Bone marrow (tissue), 2 donors: Measurements from ENCODE around the gene GLI1.
"Not testable (repeated sequence)": the region's sequence is repeated elsewhere in the genome, so short reads cannot be mapped to it uniquely, and the experiment has no call there.

Experiments
- DNase-seq, 2 donors: peaks; one replicate each; lab custom pipeline; 2025; lab: John Stamatoyannopoulos, UW

GLI1 gene

DNA sequence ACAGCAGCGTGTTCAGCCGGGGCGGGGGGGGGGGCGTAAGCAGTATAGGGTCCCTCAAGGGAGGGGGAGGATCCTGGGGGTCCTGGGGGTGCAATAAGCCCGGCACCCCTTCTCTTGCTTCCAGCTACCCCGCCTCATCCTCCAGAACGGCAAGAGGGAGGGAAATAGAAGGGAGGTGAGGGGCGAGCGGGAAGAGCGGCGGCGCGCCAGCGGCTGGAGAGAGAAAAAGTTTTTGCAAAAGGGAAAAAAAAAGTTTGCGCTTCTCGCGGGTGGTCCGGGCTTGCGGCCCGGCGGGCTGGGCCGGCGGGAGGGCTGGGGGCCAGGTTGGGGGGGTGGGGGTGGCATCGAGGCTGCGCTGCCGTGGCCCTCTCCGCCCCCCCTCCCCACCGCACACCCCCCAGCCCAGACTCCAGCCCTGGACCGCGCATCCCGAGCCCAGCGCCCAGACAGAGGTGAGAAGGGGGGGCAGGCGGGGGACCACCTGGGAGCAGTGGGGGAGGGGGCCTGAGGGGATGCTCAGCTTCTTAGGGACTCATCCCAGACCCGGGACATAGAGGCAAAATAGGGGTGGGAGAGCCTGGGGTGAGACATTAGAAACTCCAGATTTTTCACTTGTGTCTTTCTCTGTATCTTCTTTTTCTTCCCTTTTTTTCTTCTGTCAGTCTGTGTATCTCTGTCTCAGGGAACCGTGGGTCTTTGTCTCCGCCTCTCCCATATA, at the start of gene GLI1:
Gene GLI1 (plus strand): TSS at position 36 of the 718 bp plus-strand sequence. CDS start 3,907 bp downstream, outside the sequence.
- DNase-seq: no peak

DNA sequence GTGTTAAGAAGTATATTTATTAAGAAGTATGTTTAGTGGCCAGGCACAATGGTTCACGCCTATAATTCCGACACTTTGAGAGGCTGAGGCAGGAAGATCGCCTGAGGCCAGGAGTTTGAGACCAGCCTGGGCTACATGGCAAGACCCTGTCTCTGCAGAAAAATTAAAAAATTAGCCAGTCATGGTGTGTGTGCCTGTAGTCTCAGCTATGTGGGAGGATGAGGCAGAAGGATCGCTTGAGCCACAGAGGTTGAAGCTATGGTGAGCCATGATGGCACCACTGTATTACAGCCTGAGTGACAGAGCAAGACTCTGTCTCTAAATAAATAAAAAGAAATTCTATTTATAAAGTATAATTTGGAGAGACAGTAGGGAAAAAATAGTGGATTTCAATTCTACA, 49.1 kb upstream of the GLI1 start:
- no peak for DNase-seq

DNA sequence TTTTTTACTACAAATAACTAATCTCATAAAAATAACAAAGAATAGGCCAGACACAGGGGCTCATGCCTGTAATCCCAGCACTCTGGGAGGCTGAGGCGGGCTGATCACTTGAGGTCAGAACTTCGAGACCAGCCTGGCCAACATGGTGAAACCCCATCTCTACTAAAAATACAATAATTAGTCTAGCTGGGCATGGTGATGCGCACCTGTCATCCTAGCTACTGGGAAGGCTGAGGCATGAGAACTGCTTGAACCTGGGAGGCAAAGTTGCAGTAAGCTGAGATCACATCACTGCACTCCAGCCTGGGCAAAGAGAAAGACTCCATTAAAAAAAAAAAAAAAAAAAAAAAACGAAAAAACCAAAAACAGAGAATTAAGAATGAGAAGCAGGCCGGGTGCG, 45.4 kb upstream of the GLI1 start:
- not testable (repeated sequence) for DNase-seq

DNA sequence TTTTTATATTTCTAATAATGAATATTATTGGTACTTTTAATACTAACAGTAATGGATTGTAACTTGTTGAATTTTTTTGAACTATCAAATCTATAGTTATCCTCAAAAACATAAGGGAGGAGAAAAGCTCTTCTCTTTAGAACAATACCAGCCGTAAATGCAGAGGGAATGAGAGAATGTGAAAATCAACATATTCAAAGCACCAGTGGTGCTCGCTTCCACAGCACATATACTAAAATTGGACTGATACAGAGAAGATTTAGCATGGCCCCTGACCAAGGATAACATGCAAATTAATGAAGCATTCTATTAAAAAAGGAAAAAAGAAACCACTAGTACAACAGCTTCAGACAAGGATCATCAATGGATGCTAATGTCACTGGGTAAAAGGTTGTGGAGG, 44.5 kb upstream of the GLI1 start:
- DNase-seq: no peak

DNA sequence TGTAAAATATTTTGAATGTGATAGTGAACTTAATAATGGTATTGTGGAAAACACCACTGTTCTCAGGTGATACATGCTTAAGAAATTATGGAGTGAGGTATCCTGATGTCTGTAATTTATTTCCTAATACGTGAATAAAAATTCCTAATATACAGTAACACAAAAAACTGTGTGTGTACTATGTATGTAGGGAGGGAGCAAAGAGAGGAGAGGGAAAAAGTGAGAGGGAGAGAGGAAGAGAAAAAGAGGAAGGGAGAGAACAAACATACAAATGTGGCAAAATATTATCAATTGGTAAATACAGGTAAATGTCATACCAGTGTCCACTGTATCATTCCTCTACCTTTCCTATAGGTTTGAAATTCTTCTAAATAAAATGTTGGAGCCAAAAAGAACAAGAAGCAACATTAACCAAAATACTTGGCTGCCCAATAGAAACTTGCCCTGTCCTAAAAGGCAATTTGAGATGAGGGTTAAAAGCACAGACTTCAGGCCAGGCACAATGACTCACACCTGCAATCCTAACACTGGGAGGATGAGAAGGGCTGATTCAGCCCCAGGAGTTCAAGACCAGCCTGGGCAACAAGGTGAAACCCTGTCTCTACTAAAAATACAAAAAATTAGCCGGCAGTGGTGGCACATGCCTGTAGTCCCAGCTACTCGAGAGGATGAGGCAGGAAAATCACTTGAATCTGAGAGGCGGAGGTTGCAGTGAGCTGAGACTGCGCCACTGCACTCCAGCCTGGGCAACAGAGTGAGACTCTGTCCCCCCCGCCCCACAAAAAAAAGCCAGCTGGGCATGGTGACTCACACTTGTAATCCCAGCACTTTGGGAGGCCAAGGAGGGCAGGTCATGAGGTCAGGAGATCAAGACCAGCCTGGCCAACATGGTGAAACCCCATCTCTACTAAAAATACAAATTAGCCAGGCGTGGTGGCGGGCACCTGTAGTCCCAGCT, 43.3 kb upstream of the GLI1 start:
- DNase-seq: no peak

DNA sequence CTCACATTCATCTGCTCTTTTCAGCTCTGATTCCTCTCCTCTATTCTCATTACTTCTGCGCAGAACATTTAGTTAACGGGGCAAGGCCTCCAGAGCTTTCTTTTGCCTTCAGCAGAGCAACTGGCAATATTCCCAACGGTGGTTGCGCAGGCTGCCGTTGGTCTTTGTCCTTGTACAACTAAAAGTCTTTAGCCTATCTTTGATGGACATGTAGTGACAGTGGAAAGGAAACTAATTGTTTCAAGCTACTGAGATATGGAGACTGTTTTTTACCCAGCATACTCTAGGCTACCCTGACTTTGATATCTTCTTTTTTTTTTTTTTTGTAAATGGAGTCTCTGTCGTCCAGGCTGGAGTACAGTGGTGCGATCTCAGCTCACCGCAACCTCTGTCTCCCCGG, 41.3 kb upstream of the GLI1 start:
- no peak for DNase-seq

DNA sequence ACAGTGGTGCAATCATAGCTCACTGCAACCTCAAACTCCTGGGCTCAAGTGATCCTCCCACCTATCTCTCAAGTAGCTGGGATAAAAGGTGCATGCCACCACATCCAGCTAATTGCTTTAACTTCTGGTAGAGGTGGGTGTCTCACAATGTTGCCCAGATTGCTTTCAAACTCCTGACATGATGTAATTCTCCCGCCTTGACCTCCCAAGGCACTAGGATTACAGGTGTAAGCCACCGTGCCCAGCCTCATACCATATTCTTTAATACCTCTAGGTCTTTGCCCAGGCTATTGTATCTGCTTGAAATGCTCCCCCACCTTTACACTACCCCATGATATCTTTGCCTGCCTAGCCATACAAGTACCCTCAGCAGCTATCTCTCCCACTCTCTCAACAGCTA, 40.1 kb upstream of the GLI1 start:
- DNase-seq: no peak

DNA sequence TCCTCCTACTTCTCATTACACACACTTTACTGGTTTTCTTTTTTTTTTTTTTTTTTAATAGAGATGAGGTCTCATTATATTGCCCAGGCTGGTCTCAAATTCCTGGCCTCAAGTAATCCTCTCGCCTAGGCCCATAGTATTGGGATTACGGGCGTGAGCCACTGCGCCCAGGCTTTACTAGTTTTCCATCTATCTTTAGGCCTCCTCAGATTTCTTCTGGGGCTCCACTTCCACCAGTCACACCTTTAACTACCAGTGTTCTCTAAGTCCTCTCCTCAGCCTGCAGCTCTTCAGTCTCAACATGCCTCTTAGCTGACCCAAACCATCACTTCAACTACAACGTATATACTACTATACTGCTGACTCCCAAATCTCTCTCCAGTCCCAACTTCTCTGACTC, 39.1 kb upstream of the GLI1 start:
- DNase-seq: no peak

DNA sequence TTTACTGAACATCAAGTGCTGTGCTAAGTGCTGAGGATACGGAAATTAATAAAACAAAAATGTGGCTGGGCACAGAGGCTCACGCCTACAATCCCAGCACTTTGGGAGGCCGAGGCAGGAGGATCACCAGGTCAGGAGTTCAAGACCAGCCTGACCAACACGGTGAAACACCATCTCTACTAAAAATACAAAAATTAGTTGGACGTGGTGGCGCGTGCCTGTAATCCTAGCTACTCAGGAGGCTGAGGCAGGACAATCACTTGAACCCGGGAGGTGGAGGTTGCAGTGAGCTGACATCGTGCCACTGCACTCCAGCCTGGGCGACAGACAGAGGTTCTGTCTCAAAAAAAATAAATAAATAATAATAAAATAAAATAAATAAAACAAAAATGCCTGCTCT, 32.6 kb upstream of the GLI1 start:
- DNase-seq: not testable (repeated sequence)

DNA sequence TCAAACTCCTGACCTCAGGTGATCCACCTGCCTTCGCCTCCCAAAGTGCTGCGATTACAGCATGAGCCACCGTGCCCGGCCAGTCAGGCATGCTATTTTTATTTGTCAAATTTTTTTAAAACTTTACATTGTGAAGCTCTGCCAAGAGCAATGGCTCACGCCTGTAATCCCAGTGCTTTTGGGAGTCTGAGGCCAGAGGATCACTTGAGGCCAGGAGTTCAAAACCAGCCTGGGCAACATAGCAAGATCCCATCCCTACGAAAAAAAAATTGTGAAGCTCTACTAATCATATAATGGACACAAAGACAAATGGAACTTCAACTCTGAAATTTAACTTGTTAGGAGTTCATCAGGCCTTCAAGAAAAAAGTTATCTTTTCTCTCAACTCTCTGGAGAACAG, 30.6 kb upstream of the GLI1 start:
- DNase-seq: no peak

DNA sequence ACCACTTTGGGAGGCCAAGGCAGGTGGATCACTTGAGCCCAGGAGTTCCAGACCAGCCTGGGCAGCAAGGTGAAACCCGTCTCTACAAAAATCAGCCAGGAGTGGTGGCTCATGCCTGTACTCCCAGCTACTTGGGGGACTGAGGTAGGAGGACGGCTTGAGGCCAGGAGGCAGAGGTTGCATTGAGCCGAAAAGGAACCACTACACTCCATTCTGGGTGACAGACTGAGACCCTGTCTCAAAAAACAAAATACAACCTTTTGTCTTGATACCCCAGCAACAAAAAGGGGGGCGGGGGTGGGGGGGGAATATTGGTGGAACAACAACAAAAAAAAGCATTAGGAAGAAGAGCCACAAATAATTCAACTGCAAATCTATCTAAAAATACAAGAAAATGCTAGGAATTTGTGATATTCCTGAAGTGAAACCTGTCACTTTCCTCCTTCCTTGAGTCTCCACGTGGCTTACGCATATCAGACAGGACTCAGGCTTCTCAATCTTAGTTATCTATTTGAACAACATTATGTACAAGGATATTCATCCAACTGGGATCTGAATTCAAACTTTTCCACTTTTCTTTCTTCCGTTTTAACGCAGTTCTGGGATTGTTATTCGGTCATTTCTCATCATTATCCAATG, 30.0 kb upstream of the GLI1 start:
- DNase-seq: no peak

DNA sequence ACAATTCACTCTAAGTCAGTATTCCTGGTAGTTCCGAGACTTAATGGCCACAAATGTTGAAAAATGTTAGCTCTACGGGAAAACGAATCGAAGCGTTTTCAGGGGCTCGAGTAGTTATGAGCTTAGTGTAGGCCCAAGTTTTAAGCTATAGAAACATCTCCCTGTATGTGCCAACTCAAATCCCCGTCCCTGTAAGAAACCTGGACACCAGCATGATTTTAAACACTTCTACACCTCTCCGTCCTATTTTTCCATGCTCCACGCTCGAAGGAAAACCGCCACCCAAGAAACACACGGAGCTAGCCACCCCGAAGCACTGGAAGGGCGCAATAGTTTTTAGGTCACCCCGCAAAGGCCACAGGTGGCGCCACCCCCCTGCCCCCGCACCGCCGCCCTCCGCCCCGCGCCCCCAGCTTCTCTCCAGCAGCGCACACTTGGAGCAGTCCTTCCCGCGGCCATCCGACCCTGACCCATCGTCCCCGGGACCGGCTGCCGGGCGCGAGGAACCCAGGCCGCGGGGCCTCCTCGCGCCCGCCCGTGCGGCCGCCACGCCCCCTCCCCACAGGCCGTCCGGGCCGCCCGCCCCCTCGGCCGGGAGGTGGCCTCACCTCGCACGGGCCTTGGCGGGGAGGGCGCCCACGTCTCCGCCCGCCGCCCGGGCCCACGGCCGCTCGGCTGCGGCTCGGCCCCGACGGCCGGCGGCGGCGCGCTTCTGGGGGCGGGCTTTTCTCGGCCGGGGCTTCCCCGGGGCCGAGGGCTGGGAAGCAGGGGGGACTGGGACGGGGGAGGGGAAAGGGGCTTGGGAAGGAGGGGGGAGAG, 29.3 kb upstream of the GLI1 start:
- peak; percentile 51 to 61 for DNase-seq

DNA sequence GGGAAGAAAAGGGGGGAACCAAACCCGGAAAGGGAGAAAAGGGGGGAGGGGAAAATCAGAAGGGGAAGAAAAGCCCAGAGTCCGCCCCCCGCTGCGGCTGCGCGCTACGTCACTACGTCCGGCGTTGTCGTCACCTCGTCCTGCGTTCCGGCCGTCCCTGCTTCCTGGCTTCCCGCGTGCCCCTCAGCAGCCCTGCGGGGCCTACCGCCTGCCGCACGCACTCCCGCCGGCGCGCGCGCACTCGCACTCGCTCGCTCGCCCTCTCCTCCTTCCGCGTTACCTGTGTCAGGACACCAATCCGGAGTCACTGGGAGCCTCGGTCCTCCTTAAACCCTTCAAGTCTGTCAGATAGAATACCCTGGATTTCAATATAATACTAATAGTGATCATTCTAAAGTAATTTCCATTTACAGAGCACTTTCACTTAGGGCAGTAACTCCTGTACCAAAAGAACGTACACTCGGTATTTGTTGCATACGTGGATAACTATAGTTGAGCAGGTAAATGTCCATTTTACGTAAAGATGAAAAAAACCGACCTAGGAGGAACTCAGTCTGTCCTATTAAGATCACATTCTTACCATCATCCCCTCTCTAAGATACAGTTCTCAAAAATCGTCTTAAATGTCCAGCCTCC, 28.5 kb upstream of the GLI1 start, which contains the start of gene R3HDM2:
Gene R3HDM2 (minus strand): TSS at position 113 of the 636 bp plus-strand sequence. CDS start 120,615 bp downstream, outside the sequence.
- DNase-seq: peak; percentile 90 to 98

DNA sequence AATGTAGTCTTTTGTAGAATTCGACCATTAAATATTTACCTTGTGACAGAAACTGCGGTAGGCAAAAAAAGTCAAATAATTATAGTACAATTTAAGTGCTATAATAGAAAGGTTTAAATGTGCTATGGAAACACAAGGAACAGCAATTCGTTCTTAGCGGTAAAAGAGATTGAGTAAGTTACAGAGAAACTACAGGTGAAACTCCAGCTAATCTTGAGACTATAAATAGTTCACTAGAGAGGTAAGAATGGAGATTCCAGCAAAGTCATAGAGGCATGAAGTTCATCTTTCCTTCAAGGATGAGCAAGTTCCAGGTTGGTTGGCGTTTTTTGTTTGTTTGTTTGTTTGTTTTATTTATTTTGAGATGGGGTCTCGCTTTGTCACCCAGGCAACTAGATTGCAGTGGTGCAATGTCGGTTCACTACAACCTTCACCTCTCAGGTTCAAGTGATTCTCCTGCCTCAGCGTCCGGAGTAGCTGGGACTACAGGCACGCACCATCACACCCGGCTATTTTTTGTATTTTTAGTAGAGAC, 27.9 kb upstream of the GLI1 start:
- DNase-seq: no peak

DNA sequence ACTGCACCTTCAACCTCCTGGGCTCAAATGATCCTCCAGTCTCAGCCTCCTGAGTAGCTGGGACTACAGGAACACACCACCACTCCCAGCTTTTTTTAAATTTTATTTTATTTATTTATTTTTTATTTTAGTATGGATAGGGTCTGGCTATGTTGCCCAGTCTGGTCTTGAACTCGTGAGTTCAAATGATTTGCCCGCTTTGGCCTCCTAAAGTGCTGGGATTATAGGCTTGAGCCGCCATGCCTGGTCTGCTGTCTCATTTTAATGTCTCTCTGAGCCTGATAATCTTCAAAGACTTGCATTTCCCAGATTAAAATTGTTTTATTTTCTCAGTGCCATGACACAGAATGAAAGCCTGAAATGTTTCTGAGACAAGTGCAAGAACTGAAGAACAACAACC, 26.2 kb upstream of the GLI1 start:
- DNase-seq: no peak

DNA sequence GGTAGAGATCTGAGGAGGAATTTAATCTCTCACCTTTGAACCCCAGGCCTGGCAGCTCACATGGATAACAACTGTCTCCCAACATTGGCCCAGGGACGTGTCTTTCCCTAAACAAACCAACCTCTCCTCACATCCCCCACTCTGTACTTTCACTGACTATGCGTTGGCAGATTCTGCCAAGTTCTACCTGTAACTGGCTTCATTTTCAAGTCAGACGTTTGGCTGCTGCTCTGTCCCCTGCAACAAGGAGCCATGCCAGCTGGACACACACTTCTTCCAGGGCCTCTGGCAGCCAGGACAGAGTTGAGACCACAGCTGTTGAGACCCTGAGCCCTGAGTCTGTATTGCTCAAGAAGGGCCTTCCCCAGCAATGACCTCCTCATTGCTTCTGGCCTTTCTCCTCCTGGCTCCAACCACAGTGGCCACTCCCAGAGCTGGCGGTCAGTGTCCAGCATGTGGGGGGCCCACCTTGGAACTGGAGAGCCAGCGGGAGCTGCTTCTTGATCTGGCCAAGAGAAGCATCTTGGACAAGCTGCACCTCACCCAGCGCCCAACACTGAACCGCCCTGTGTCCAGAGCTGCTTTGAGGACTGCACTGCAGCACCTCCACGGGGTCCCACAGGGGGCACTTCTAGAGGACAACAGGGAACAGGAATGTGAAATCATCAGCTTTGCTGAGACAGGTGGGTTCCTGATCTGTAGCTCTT, 24.9 kb upstream of the GLI1 start, which contains the start of gene INHBC:
Gene INHBC (plus strand): TSS at position 268 of the 707 bp plus-strand sequence. CDS start 103 bp downstream, at position 371.
- no peak for DNase-seq

DNA sequence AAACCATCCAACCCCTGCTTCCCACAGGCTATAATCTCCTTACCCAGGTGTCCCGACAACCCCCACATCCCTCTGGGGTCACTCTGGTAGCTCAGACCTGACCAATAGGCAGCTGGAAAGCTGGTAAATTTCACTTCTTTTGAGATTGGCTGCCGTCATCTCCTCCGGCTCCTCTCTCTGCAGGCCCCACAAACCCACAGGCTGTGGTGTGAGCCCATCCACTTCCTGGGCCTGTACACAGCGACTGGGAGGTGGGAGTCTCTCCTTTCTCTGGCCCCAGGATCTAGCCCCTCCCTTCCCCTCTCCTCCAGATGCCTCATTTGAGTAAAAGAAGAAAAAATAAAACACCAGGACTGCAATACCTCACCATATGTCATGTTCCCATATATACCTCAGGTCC, 24.3 kb upstream of the GLI1 start:
- no peak for DNase-seq

DNA sequence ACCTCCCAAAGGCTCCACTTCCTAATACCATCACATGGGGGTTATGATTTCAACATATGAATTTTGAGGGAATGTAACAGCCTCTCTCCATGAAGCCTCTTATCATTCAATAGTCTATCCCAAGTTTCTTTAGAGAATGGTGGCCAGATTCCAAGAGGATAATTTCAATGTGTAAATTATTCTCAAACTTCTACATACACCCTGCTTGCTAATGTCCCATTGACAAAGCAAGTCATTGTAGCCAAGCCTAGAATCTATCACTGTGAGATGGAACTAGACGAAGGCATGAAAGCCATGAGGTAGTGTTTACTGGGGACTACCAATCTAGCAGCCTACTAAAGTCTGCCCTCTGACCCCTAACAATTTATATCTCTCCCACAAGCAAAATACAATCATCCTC, 21.2 kb upstream of the GLI1 start:
- DNase-seq: no peak

DNA sequence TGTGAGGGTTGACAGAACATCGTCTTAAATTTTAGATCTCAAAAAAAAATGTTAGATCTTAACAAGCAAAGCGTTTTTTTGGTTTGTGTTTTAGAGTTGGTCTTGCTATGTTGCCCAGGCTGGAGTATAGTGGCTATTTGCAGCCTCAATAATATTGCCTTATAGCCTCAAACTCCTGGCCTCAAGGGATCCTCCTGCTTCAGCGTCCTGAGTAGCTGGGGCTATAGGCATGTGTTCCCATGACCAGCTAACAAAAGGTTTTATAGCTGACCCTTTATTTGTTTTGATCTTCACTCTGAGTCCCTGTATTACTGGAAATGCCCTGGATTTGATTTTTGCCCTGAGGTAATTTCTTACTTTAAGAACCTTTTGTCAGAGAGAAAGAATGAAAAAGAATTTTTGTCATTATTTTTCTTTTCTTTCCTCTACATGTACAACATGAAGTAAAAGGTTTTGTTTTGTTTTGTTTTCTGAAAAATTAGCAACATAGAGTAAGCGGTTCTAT, 19.8 kb upstream of the GLI1 start:
- DNase-seq: no peak

DNA sequence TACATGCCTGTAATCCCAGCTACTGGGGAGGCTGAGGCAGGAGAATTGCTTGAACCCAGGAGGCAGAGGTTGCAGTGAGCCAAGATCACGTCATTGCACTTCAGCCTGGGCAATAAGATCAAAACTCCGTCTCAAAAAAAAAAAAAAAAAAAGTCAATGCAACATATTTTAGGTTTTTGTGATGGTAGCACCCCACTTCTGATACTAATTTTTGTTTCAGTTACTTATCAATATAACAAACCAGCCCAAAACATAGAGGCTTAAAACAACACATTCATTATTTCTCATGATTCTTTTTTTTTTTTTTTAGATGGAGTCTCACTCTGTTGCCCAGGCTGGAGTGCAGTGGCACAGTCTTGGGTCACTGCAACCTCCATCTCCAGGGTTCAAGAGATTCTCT, 18.2 kb upstream of the GLI1 start:
- DNase-seq: not testable (repeated sequence)
